GM23248 (cell line): ENCODE data around the gene ARID4A. TPM values are rescaled to one million over a fixed set of nuclear protein-coding genes. Genes with fewer than 3 reads are reported as not detected.
A peak's percentile ranks its signal among the peaks of the same experiment; 100 is the strongest.

Source experiments
- DNase-seq: peaks from one replicate; pipeline ENCODE4 v3.0.0-alpha.2; 2015
- H2AFZ ChIP-seq: fragments of 200-600 bp; sonication (generic); 2 replicates; pipeline ENCODE4 v1.6.1; 2016; ENCODE audit warnings: antibody characterized with exemption
- H3F3A ChIP-seq: fragments of 200-600 bp; sonication (generic); 2 replicates; pipeline ENCODE4 v1.6.1; 2016; ENCODE audit warnings: mild to moderate bottlenecking, antibody characterized with exemption, mixed run types; ENCODE audit not compliant: insufficient read depth
- H3K27ac ChIP-seq: fragments of 200-600 bp; sonication (generic); 2 replicates; pipeline ENCODE4 v1.5.1; 2016; ENCODE audit warnings: mild to moderate bottlenecking
- H3K27me3 ChIP-seq: fragments of 200-600 bp; sonication (generic); replicated peaks from 2 replicates; pipeline ENCODE4 v1.6.1; 2016; ENCODE audit warnings: mild to moderate bottlenecking; ENCODE audit not compliant: insufficient read depth
- H3K36me3 ChIP-seq: fragments of 200-600 bp; sonication (generic); 2 replicates; pipeline ENCODE4 v1.6.1; 2016; ENCODE audit warnings: low read depth, mild to moderate bottlenecking
- H3K4me1 ChIP-seq: fragments of 200-600 bp; sonication (generic); 2 replicates; pipeline ENCODE4 v1.6.1; 2016; ENCODE audit warnings: mild to moderate bottlenecking; ENCODE audit not compliant: insufficient read depth
- H3K4me2 ChIP-seq: fragments of 200-600 bp; sonication (generic); one replicate; pipeline ENCODE4 v1.6.1; 2016; ENCODE audit warnings: mild to moderate bottlenecking; ENCODE audit not compliant: unreplicated experiment
- H3K4me3 ChIP-seq: fragments of 200-600 bp; sonication (generic); 2 replicates; pipeline ENCODE4 v1.5.1; 2016; ENCODE audit warnings: mild to moderate bottlenecking
- H3K79me2 ChIP-seq: fragments of 200-600 bp; sonication (generic); 2 replicates; pipeline ENCODE4 v1.6.1; 2016; ENCODE audit warnings: mild to moderate bottlenecking; ENCODE audit not compliant: insufficient read depth
- H3K9ac ChIP-seq: fragments of 200-600 bp; sonication (generic); 2 replicates; pipeline ENCODE4 v1.6.1; 2016; ENCODE audit warnings: mild to moderate bottlenecking
- H3K9me2 ChIP-seq: fragments of 200-600 bp; sonication (generic); 2 replicates; pipeline ENCODE4 v1.6.1; 2016; ENCODE audit warnings: mixed run types, mild to moderate bottlenecking, moderate library complexity; ENCODE audit not compliant: insufficient read depth
- H3K9me3 ChIP-seq: fragments of 200-600 bp; sonication (generic); one replicate; pipeline ENCODE4 v1.6.1; 2017; ENCODE audit warnings: low read depth
- H4K20me1 ChIP-seq: fragments of 200-600 bp; sonication (generic); 2 replicates; pipeline ENCODE4 v1.6.0; 2016; ENCODE audit not compliant: insufficient read depth
- EZH2 ChIP-seq: fragments of 200-600 bp; sonication (generic); IDR thresholded peaks from 2 replicates; pipeline ENCODE4 v1.6.1; 2018; ENCODE audit warnings: antibody characterized with exemption, mild to moderate bottlenecking; ENCODE audit not compliant: insufficient read depth, poor library complexity, severe bottlenecking
- EZH2phosphoT487 ChIP-seq: fragments of 200-600 bp; sonication (generic); IDR thresholded peaks from 2 replicates; pipeline ENCODE4 v1.6.1; 2018; ENCODE audit warnings: antibody characterized with exemption, moderate library complexity, mild to moderate bottlenecking, low read depth; ENCODE audit not compliant: insufficient read depth
- WGBS, 2 experiments: methylation state at CpG; one replicate each; pipeline ENCODE4 v1.1.6; 2015 to 2017; ENCODE audit warnings: low lambda C conversion rate in 2 of 2, low coverage in 1 of 2; ENCODE audit errors: missing lambda C conversion rate in 2 of 2; 5-methylcytosine and 5-hydroxymethylcytosine counted together
- in situ Hi-C: fragments of 300-500 bp; cut with MboI; formaldehyde crosslinking; loops from 2 replicates; pipeline ENCODE4 v1.15.0; 2020
- polyA plus RNA-seq: library from polyadenylated mRNA; unstranded; fragments of >200 nt; fragmentation: Nextera tagmentation; extraction: Ambion mirVana; gene quantifications from 2 replicates; pipeline ENCODE4 v1.2.1, GENCODE V29; 2016
- total RNA-seq: library from RNA; depleted of rRNA; stranded (reverse); fragments of >200 nt; shearing (Covaris generic); gene quantifications from 2 replicates; pipeline ENCODE4 v1.2.3, GENCODE V29; 2014

ARID4A gene
- total and polyA plus RNA-seq, 2 experiments from 2014 or later = 5.7 to 17.3 TPM

DNA sequence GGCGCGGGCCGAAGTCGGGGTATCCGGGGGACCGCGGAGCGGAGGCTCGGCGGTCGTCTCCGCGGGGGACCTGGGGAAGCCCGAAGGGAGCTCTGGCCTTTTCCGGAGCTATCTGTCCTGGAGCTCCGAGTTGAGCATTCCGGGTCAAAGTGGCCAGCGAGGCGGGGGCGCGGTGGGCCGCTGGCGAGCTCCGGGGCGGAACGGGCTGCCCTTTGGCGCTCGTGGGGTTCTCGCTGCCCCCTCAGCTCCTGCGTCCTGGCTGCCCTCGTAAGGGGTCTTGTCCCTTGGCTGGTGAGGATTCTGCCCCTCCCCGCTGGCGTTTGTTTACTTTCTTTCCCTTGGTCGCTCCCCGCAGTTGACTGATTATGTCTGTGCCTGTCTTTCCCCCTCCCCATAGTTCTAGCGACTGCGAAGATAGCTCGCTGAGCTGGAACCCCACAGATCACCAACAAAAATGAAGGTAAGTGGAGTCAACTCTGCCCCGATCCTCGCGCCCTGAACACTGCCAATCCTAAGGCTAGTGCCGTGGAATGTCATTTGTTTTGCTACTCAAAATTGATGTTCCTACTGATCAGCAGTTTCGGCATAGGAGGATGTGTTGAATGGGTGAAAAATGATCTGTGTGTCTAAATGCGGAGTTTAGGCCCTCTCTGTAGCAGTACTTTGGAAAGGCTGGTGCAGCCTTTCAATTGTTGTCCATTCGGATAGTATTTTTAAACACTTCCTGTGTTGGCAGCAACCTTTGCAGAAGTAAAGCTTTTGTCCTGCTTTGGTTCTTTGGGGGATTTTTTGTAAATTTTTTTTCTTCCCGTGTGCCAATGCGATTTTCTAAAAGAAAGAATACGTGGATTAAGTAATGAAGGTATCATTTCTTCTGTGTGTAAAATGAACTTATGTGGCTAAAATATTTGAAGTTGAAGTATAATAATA is 1.3 kb downstream of the ARID4A start:
- Histone ChIP-seq H3K9me2 (no peaks in the 10 kb centered on the region), H3K4me1 (peaks cover 17% of the 10 kb centered on the region; the same call in 1 of the 2 replicates), H3K36me3 (peaks cover 12% of the 10 kb centered on the region), H3K27me3 (no peaks in the 10 kb centered on the region), H3K27ac (peak overlapping the region; percentile 55), H3K9me3 (no peaks in the 10 kb centered on the region), H2AFZ (peak overlapping the region; percentile 90), H3K4me3 (peak overlapping the region; percentile 90), H3F3A (peaks cover 18% of the 10 kb centered on the region), H3K79me2 (peaks cover 83% of the 10 kb centered on the region), H4K20me1 (0 out of 2 replicates have a peak, but pooled peaks cover 6% of the 10 kb centered on the region), H3K4me2 (peak overlapping the region; percentile 94), H3K9ac (peak overlapping the region; percentile 80)
- DNase-seq = peak; percentile 51
- in situ Hi-C loops = no loop called here
- WGBS, 2 experiments = 2 to 5% methylated on average over 37 to 40 of the region's 48 CpGs
- no peak for TF ChIP-seq EZH2phosphoT487
- TF ChIP-seq EZH2 = no peak

- no peak for TF ChIP-seq EZH2
- no peak for TF ChIP-seq EZH2phosphoT487
- in situ Hi-C loops = no loop called here
- DNase-seq = no peak
- 84 to 85% methylated on average over 3 of the region's 3 CpGs for WGBS, 2 experiments
- no peak overlapping the region for H3K4me2 ChIP-seq
- no peaks in the 10 kb centered on the region for H3K9me2 ChIP-seq
- H2AFZ ChIP-seq = no peak overlapping the region
- H3K27ac ChIP-seq = no peak overlapping the region
- H3K79me2 ChIP-seq = peaks cover 81% of the 10 kb centered on the region
- no peaks in the 10 kb centered on the region for H4K20me1 ChIP-seq
- H3K9me3 ChIP-seq = no peaks in the 10 kb centered on the region
- peaks cover 19% of the 10 kb centered on the region for H3K4me1 ChIP-seq
- H3K9ac ChIP-seq = no peak overlapping the region
- H3K36me3 ChIP-seq = peaks cover 26% of the 10 kb centered on the region
- peaks cover 15% of the 10 kb centered on the region for H3F3A ChIP-seq
- H3K27me3 ChIP-seq = no peaks in the 10 kb centered on the region
- no peak overlapping the region for H3K4me3 ChIP-seq
Measured at GRCh38 chr14:58301416-58301815, 3.1 kb downstream of the ARID4A start.

DNA sequence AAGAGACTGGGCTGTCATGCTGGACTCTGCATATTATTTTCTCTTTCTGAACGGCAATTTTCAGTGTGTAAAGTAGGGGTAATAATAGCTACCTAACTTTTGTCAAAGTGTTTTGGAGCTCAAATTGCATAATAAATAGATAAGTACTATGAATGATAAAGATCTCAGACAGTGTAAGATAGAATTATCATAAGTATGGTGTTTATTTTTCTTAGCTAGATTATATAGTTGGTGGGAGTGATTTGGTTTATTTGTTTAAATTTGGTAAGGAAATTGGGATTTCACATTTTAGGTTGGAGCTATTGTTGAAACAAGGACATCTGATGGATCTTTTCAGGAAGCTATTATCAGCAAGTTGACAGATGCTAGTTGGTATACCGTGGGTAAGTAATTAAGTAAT is 7.4 kb downstream of the ARID4A start:
- Histone ChIP-seq H3K27ac (no peak overlapping the region), H3K9ac (no peak overlapping the region), H3K27me3 (no peaks in the 10 kb centered on the region), H3F3A (0 out of 2 replicates have a peak, but pooled peaks cover 4% of the 10 kb centered on the region), H3K4me3 (no peak overlapping the region), H3K9me2 (no peaks in the 10 kb centered on the region), H2AFZ (no peak overlapping the region), H3K79me2 (peaks cover 82% of the 10 kb centered on the region), H3K36me3 (peaks cover 39% of the 10 kb centered on the region), H3K9me3 (no peaks in the 10 kb centered on the region), H3K4me2 (no peak overlapping the region), H4K20me1 (no peaks in the 10 kb centered on the region), H3K4me1 (peaks cover 9% of the 10 kb centered on the region)
- in situ Hi-C loops = no loop called here
- no peak for DNase-seq
- 32 to 39% methylated on average over 2 of the region's 2 CpGs for WGBS, 2 experiments
- no peak for TF ChIP-seq EZH2phosphoT487
- no peak for TF ChIP-seq EZH2

- Histone ChIP-seq H3K36me3 (peaks cover 45% of the 10 kb centered on the region), H3K27ac (no peak overlapping the region), H3K4me3 (no peak overlapping the region), H3K4me1 (peaks cover 7% of the 10 kb centered on the region; the same call in 1 of the 2 replicates), H3K9ac (no peak overlapping the region), H3K4me2 (no peak overlapping the region), H3F3A (0 out of 2 replicates have a peak, but pooled peaks cover 4% of the 10 kb centered on the region), H3K27me3 (no peaks in the 10 kb centered on the region), H3K9me3 (no peaks in the 10 kb centered on the region), H4K20me1 (no peaks in the 10 kb centered on the region), H3K79me2 (peaks cover 63% of the 10 kb centered on the region), H3K9me2 (no peaks in the 10 kb centered on the region), H2AFZ (no peak overlapping the region)
- 96 to 99% methylated on average over 8 of the region's 8 CpGs for WGBS, 2 experiments
- TF ChIP-seq EZH2 = no peak
- TF ChIP-seq EZH2phosphoT487 = no peak
- no peak for DNase-seq
- in situ Hi-C loops = no loop called here
Measured at GRCh38 chr14:58307597-58308316, 9.4 kb downstream of the ARID4A start.
